ENCODE results near the gene DDC.

DDC gene

DNA sequence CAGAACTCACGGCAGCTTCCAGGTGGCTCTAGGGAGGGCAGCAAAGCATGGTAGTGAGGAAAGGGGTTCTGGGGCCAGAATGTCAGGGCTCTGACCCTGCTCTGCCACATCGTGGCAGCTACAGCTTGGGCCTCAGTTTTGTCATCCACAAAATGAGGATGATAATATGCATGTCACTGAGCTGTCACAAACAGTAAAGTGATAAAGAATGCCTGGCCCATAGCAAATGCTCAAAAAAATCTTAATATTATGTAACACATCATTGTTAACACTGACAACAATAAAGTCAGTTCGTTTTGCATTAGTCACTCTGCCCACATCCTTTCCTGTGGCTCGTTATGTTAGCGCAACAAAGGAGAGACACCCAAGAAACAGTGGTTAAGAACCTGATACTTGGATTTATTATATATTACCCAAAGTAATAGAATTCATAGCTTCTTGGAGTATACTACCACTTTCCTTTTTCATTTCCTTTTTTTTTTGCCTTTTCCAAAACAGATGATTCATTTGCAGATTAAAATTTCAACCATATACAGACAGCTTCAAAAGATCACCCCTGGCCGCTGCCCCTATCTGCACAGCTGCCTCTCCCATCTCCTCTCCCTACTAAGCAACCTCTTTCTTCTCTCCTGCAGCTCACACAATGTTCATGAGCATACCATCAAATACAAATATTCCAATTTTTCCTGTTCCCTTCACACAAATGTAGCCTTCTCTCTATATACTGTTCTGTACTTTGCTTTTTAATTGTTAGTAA lies 45.5 kb upstream of the DDC start:
- Histone ChIP-seq H3K27ac (ENCODE audit: low read depth, low read length) (no peak overlapping the region), H3K9me2 (replicated peaks; ENCODE audit: insufficient read depth, low read length) (no peaks in the 10 kb centered on the region), H3K4me2 (ENCODE audit: low read depth, low read length, poor library complexity, severe bottlenecking) (no peak overlapping the region), H3K9ac (ENCODE audit: low read length) (no peak overlapping the region), H3K9me3 (ENCODE audit: insufficient read depth, low read length) (no peaks in the 10 kb centered on the region), H2AFZ (ENCODE audit: low read depth, low read length, severe bottlenecking) (no peak overlapping the region), H3K27me3 (ENCODE audit: low read length) (0 out of 2 replicates have a peak, but pooled peaks cover 4% of the 10 kb centered on the region), H3K79me2 (ENCODE audit: insufficient read depth, low read length) (no peaks in the 10 kb centered on the region), H3K36me3 (ENCODE audit: low read length) (no peaks in the 10 kb centered on the region), H4K20me1 (ENCODE audit: low read depth, low read length) (no peaks in the 10 kb centered on the region), H3K4me3 (ENCODE audit: insufficient read depth, low read length, poor library complexity, severe bottlenecking) (no peak overlapping the region), H3F3A (ENCODE audit: insufficient read depth) (no peaks in the 10 kb centered on the region)
- TF ChIP-seq, protein P1, sequence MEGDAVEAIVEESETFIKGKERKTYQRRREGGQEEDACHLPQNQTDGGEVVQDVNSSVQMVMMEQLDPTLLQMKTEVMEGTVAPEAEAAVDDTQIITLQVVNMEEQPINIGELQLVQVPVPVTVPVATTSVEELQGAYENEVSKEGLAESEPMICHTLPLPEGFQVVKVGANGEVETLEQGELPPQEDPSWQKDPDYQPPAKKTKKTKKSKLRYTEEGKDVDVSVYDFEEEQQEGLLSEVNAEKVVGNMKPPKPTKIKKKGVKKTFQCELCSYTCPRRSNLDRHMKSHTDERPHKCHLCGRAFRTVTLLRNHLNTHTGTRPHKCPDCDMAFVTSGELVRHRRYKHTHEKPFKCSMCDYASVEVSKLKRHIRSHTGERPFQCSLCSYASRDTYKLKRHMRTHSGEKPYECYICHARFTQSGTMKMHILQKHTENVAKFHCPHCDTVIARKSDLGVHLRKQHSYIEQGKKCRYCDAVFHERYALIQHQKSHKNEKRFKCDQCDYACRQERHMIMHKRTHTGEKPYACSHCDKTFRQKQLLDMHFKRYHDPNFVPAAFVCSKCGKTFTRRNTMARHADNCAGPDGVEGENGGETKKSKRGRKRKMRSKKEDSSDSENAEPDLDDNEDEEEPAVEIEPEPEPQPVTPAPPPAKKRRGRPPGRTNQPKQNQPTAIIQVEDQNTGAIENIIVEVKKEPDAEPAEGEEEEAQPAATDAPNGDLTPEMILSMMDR (IDR thresholded peaks at IDR 0.05; ENCODE audit: insufficient read depth, low read length, poor library complexity, severe bottlenecking) = no peak
- no peak for TF ChIP-seq EZH2phosphoT487 (conservative IDR thresholded peaks at IDR 0.05; ENCODE audit: low read length)

DNA sequence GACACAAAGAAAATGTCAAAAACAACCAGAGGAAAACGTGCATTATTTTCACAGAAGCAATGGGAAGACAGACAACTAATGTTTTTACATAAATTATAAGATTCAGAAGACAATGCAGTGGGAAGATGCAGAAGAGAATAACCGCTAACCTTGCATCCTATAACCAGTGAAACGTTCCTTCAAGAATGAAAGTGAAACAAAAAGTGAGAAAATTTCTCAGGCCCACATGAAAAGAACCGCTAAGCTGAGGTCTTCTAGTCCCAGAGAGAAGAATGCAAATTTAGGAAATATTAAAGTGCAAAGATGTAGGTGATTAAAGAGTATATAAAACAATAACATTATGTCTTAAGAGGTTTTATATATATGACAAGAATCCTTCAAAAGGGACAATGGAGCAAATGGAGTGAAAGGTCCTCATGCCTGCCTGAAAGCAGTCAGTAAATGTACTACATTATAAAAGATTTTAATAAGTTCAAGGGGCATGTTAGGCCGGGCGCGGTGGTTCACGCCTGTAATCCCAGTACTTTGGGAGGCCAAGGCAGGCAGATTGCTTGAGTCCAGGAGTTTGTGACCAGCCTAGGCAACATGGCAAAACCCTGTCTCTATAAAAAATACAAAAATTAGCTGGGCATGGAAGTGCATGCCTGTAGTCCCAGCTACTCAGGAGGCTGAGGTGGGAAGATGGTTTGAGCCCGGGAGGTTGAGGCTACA lies 43.1 kb upstream of the DDC start:
- Histone ChIP-seq H3K4me3 (ENCODE audit: insufficient read depth, low read length, poor library complexity, severe bottlenecking) (no peak overlapping the region), H3K27ac (ENCODE audit: low read depth, low read length) (no peak overlapping the region), H2AFZ (ENCODE audit: low read depth, low read length, severe bottlenecking) (no peak overlapping the region), H3K36me3 (ENCODE audit: low read length) (no peaks in the 10 kb centered on the region), H3K9me2 (replicated peaks; ENCODE audit: insufficient read depth, low read length) (no peaks in the 10 kb centered on the region), H3F3A (ENCODE audit: insufficient read depth) (no peaks in the 10 kb centered on the region), H3K79me2 (ENCODE audit: insufficient read depth, low read length) (no peaks in the 10 kb centered on the region), H3K9ac (ENCODE audit: low read length) (no peak overlapping the region), H3K4me2 (ENCODE audit: low read depth, low read length, poor library complexity, severe bottlenecking) (no peak overlapping the region), H3K9me3 (ENCODE audit: insufficient read depth, low read length) (no peaks in the 10 kb centered on the region), H4K20me1 (ENCODE audit: low read depth, low read length) (no peaks in the 10 kb centered on the region), H3K27me3 (ENCODE audit: low read length) (0 out of 2 replicates have a peak, but pooled peaks cover 4% of the 10 kb centered on the region)
- TF ChIP-seq EZH2phosphoT487 (conservative IDR thresholded peaks at IDR 0.05; ENCODE audit: low read length) = no peak
- TF ChIP-seq, protein P1 (IDR thresholded peaks at IDR 0.05; ENCODE audit: insufficient read depth, low read length, poor library complexity, severe bottlenecking) = no peak

DNA sequence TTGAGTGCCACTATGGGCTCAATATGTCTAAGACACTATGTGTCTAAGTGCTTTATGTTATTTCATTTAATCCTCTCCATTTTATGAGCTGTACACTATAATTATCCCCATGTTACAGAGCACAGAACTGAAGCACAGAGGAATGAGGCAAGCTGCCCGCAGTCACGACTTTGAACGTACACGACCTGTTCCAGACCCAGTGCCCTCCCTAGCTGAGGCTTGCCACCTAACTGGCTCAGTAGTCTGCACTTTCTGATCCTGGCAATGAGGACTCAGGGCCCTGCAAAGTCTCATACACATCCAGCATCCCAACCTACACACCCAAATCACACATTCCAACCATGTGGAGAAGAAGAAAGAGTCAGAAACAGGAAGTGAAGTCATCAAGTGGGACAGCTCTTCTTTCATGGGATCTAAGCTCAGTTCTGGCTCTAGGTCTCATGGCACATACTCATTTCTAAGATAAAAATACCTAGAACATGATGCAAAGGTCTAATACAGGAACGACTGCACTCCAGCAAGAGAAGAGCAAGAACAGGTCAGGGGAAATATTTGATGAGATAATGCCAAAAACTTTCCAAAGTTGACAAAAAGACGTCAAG lies 42.4 kb upstream of the DDC start:
- no peak overlapping the region for H3K4me3 ChIP-seq (ENCODE audit: insufficient read depth, low read length, poor library complexity, severe bottlenecking)
- no peaks in the 10 kb centered on the region for H3F3A ChIP-seq (ENCODE audit: insufficient read depth)
- no peak overlapping the region for H3K4me2 ChIP-seq (ENCODE audit: low read depth, low read length, poor library complexity, severe bottlenecking)
- H4K20me1 ChIP-seq (ENCODE audit: low read depth, low read length) = no peaks in the 10 kb centered on the region
- no peak overlapping the region for H3K9ac ChIP-seq (ENCODE audit: low read length)
- no peak overlapping the region for H2AFZ ChIP-seq (ENCODE audit: low read depth, low read length, severe bottlenecking)
- H3K36me3 ChIP-seq (ENCODE audit: low read length) = no peaks in the 10 kb centered on the region
- no peaks in the 10 kb centered on the region for H3K79me2 ChIP-seq (ENCODE audit: insufficient read depth, low read length)
- H3K27me3 ChIP-seq (ENCODE audit: low read length) = 0 out of 2 replicates have a peak, but pooled peaks cover 4% of the 10 kb centered on the region
- H3K27ac ChIP-seq (ENCODE audit: low read depth, low read length) = no peak overlapping the region
- no peaks in the 10 kb centered on the region for H3K9me2 ChIP-seq (replicated peaks; ENCODE audit: insufficient read depth, low read length)
- no peak for TF ChIP-seq EZH2phosphoT487 (conservative IDR thresholded peaks at IDR 0.05; ENCODE audit: low read length)
- TF ChIP-seq, protein P1 (IDR thresholded peaks at IDR 0.05; ENCODE audit: insufficient read depth, low read length, poor library complexity, severe bottlenecking) = no peak
- H3K9me3 ChIP-seq (ENCODE audit: insufficient read depth, low read length) = no peaks in the 10 kb centered on the region
